GM19193 (cell line): ENCODE data around the gene TPRG1L.

Experiments used
- POLR2A ChIP-seq: IDR thresholded peaks from 4 replicates; pipeline ENCODE4 v1.6.1; 2011; ENCODE audit not compliant: insufficient read depth, insufficient read length; ENCODE audit errors: extremely low read depth

The TPRG1L gene

GRCh38 chr1:3590951-3591865, 33.6 kb upstream of the TPRG1L start:
- TF ChIP-seq POLR2A: no peak

DNA sequence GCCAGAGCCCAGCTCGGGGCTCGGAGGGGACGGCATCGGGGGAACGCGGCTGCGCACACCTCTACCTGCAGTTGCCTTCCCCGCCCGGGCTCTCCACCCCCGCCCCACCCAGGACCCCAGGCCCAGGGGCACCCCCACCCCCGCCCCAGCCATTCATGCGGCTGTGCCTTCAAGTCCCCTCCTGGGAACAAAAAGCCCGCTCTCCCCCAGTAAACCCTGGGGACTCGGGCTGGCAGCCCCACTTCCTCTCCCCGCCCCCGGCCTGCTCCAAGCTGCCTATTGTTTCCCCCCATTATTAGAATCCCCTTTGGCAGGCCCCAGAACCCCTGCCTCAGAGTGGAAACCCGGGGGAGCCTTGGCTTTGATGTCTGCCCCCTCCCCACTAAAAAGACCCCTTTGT, 31.5 kb upstream of the TPRG1L start:
- TF ChIP-seq POLR2A: no peak

- no peak for TF ChIP-seq POLR2A
Observed at GRCh38 chr1:3593745-3594144, 31.1 kb upstream of the TPRG1L start.

GRCh38 chr1:3594706-3595377, 30.0 kb upstream of the TPRG1L start:
- TF ChIP-seq POLR2A: no peak

DNA sequence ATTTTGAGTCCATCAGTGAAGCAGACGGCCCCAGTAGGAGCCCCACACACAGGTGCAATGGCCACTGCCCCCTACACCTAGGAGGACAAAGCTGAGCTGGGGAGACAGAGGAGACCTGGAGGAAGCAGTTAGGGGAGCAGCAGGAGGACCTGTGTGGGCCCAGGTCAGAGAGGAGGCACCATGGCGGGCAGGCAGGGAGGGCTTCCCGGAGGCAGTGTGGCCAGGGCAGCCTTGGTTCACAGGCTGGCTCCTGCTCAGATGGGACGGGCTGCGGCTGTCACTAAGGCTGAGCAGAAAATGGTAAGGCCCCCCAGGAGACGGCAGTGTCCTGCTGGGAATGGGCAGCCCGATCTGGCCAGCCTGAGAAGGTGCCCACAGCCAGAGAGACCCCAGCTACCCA, 28.9 kb upstream of the TPRG1L start:
- TF ChIP-seq POLR2A: no peak

- TF ChIP-seq POLR2A: no peak
Observed at GRCh38 chr1:3596663-3597598, 27.9 kb upstream of the TPRG1L start.

DNA sequence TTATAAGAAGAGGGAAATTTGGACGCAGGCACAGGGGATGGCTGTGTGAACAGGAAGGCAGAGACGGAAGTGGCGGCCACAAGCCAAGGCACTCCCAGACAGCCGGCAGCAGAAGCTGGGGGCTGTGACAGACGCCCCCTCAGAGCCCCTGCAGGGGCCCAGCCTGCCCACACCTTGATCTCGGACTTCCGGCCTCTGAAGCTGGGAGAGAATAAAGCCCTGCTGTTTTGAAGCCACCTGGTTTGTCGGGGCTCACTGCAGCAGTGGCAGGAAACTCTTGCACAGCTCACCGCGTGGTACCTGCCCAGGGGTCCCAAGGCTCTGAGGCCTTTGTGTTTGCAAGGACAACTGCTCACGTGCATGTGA, 27.2 kb upstream of the TPRG1L start:
- TF ChIP-seq POLR2A: no peak

DNA sequence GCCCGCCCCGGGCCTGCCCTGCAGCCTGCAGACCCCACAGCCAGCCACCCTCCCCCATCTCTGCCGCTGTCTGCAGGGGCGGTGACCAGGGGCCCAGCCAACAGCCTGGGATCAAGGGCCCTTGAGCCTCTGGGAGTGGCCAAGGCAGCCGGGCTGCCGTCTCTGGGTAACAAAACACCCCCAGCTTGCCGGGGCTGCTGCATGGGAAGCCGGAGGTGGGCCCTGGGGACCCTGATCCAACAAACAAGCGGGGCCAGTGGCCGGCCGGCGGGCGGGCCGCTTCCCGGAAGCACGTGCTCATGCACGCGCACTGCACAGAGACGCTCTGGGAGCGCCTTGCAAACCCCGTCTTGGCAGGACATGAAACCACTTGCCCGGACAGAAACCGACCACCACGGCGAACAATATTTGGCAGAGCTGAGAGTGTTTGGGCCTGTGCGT, 26.7 kb upstream of the TPRG1L start:
- TF ChIP-seq POLR2A: no peak

- TF ChIP-seq POLR2A: no peak
Observed at GRCh38 chr1:3598522-3599285, 26.1 kb upstream of the TPRG1L start.

- TF ChIP-seq POLR2A: no peak
Observed at GRCh38 chr1:3599286-3599811, 25.5 kb upstream of the TPRG1L start.

GRCh38 chr1:3599816-3600215, 25.0 kb upstream of the TPRG1L start:
- no peak for TF ChIP-seq POLR2A

GRCh38 chr1:3600354-3600753, 24.5 kb upstream of the TPRG1L start:
- no peak for TF ChIP-seq POLR2A

GRCh38 chr1:3601743-3602142, 23.1 kb upstream of the TPRG1L start:
- TF ChIP-seq POLR2A: no peak

GRCh38 chr1:3602375-3602774, 22.4 kb upstream of the TPRG1L start:
- no peak for TF ChIP-seq POLR2A
